Hematopoietic multipotent progenitor cell treated with erythropoietin and hydrocortisone succinate and interleukin-3 and kit ligand, for 17 days (in vitro differentiated cells): Measurements from ENCODE around the gene SSNA1.

Experiments used
- DNase-seq: peaks from one replicate; pipeline ENCODE4 v3.0.0-alpha.2; 2015; ENCODE audit warnings: low spot score

SSNA1 gene, protein sequence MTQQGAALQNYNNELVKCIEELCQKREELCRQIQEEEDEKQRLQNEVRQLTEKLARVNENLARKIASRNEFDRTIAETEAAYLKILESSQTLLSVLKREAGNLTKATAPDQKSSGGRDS

GRCh38 chr9:137188490-137189296 lies at the start of gene SSNA1, which contains the start of gene ANAPC2:
Gene SSNA1 (plus strand): TSS chr9:137188676. CDS start chr9:137188727, 51 bp downstream.
Gene ANAPC2 (minus strand): TSS chr9:137188560. CDS start chr9:137188532, 28 bp downstream.
- DNase-seq: peak; percentile 98

GRCh38 chr9:137138722-137139467 lies 49.6 kb upstream of the SSNA1 start, which contains the start of gene GRIN1:
Gene GRIN1 (plus strand): TSS chr9:137139154. CDS start chr9:137139487, 333 bp downstream.
- no peak for DNase-seq

DNA sequence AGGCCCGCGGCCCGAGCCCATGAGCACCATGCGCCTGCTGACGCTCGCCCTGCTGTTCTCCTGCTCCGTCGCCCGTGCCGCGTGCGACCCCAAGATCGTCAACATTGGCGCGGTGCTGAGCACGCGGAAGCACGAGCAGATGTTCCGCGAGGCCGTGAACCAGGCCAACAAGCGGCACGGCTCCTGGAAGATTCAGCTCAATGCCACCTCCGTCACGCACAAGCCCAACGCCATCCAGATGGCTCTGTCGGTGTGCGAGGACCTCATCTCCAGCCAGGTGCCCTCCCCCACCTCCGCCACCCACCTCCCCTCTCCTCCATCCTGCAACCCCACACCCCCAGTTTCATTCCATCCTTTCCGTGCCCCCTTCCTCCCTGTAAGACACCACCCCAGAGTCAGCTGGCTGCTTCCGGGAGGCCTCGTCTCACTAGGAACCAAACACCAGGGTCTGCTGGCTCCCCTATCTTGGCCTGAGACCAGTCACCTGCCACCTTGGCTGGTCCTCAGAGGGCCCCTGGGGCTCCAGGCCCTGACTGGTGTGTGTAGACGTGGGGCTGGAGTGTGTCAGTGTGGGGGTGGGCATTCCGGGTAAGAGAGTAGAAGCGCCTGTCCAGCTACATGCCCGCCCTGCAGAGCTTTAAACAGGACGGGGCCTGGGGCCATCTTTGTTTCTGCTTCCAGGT lies 48.9 kb upstream of the SSNA1 start:
- DNase-seq: no peak

DNA sequence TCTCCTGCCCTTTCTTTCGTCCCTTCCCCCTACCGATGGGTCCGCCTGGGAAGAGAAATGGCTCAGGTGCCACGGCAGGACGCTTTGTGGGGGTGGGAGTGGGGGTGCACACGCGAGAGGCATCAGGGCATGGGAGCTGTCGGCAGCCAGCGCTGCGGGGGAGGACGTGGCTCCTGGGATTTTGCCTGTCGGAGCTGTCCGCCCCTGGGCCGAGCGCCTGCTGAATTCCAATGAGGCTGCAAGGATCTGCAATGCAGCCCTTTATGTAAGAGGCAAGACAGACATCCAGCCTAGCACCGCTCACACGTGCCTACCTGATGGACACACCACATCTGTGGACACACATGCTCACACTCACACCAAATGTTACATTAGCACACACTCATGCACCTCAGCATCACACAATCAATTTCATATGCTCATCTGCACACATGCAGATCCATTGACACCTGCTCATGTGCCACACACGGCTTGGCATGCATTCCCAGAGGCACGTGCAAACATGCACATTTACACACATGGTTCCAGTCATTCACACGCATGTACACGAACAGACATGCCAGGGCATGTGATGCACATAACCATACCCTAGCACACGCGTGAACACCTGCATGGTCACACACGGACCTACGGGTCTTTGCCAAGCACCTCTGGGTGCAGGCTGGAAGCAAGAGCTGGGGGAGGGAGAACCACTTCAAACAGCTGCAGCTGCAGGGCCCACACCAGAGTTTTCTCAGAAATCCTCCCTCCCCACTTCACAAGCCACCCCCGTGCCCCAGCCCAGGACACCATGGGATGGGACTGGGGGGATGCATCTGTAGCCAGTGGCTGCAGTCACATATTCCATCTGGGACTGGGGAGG lies 48.1 kb upstream of the SSNA1 start:
- no peak for DNase-seq

GRCh38 chr9:137141050-137141810 lies 47.2 kb upstream of the SSNA1 start:
- DNase-seq: no peak

- DNase-seq: no peak
Observed at GRCh38 chr9:137141976-137142936, 46.2 kb upstream of the SSNA1 start.

DNA sequence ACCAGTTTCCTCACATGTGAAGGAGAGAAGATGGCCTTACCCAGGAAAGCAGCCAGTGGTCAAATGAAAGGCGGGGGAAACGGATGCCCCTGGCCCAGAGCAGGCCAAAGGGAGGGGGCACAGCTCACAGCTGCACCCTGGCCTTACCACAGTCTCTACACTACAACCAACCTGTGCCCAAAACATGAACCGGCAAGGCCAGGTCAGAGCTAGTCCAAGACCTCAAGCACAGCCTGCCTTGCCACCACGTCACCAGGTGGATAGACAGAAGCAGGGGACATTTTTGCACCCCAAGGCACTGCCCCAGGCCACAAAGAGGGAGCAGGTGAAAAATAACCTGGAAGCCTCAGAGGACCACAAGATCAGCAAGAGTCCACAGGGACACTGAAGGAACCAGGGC lies 45.0 kb upstream of the SSNA1 start:
- DNase-seq: no peak

DNA sequence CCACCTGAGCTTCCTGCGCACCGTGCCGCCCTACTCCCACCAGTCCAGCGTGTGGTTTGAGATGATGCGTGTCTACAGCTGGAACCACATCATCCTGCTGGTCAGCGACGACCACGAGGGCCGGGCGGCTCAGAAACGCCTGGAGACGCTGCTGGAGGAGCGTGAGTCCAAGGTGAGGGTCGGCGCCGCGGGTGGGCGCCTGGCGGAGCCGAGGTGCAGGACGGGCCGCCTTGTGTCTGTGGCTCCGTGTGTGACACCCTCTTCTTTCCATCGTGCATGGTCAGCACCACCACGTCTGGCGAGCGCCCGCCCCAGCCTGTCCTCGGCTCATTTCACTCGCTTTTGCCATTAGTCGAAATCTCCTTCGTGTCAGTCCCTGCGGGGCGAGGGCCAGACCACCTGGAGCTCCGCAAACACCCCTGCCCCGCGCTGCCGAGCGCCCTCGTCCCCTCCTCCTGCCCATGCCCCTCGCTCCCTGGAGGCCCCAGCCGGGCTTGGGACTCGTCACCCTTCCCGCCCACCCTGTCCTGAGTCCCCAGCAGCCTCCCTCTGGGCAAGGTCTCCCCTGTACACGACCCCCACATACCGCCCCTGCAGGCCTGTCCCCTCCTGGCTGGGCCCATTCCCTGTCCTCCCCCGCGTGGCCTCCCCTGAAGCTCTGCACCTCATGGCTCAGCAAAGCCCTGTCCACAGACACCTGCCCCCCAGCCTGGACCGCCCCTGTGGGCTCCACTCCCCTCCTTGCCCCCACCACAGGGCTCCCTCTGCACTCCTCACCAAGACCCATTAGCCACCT lies 42.5 kb upstream of the SSNA1 start:
- DNase-seq: no peak

- no peak for DNase-seq
Observed at GRCh38 chr9:137146527-137146918, 42.0 kb upstream of the SSNA1 start.

GRCh38 chr9:137147091-137147792 lies 41.2 kb upstream of the SSNA1 start:
- DNase-seq: no peak

GRCh38 chr9:137147793-137148160 lies 40.7 kb upstream of the SSNA1 start:
- DNase-seq: no peak

GRCh38 chr9:137148242-137148641 lies 40.2 kb upstream of the SSNA1 start:
- no peak for DNase-seq

DNA sequence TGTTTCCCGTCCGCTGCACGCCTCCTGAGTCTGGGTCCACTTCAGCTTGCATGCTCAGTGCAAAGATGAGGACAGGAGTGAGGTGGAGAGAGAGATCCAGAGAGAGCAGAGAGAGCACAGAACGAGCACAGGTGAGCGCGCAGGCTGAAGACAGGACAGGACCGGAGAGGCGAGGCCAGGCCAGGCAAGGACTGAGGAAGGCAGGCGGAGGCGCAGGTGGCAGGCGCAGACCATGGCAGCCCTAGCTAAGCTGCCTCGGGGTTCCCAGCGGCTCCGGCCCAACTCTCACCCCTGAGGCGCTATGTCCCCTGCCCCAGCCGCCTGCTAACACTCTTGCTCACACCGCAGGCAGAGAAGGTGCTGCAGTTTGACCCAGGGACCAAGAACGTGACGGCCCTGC lies 39.8 kb upstream of the SSNA1 start:
- no peak for DNase-seq

DNA sequence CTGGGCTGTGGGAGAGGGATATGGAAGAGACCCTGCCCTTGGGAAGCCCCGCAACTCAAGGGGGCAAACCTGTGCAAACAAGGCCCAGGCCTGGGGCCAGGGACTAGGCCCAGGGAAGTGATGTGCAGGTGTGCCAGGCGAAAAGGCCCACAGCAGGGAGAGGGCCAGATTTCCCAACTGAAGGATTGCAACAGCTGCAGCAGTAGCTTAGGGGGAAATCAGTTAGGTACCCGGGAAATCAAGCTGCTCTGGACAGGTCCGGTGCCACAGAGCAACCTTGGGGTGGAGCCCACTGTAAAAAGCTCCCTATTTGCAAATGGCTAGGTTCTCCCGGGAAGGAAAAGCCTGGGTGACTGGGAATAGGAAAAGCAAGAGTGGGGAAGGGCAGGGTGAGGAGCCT lies 39.1 kb upstream of the SSNA1 start:
- no peak for DNase-seq

DNA sequence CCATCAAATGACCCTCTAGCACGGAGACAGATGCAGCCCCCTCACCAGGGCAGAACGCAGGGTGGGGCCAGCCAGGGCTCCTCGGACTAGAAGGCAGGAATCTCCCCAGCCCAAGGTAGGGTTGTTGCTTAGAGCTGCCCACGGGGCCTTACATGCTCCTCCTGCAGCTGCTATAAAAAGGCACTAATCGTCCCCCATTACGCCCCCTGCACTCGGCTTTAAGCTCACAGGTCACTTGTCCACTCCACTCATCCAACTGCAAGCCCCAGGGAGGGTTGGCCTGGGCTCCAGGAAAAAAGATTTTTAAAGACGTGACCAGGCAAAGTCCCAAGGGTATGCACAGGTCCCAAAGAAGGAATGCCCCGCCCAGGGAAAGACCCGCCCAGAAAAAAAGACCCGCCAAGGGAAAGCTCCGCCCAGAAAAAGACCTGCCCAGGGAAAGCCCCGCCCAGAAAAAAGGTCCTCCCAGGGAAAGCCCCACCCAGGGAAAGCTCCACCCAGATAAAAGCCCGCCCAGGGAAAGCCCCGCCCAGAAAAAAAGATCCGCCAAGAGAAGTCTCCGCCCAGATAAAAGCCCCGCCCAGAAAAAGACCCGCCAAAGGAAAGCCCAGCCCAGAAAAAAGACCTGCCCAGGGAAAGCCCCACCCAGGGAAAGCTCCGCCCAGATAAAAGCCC lies 38.4 kb upstream of the SSNA1 start:
- DNase-seq: peak; percentile 68

GRCh38 chr9:137150617-137151457 lies 37.6 kb upstream of the SSNA1 start:
- DNase-seq: peak; percentile 67
